ENCODE results near the gene TANGO2.

The TANGO2 gene

GRCh38 chr22:19988331-19988808 is 32.5 kb upstream of the TANGO2 start:
- Histone ChIP-seq H3K27ac (peak overlapping the region; percentile 97 to 98), H3K36me3 (no peaks in the 10 kb centered on the region), H3K27me3 (no peaks in the 10 kb centered on the region), H3K4me3 (no peak overlapping the region), H3K4me1 (peaks cover 8 to 95% (median 91%) of the 10 kb centered on the region in 4 donors), H3K9me3 (no peaks in the 10 kb centered on the region)
- intact Hi-C loops (cut with DNase I; ENCODE audit: low total_unique reads), result no loop called here
- DNase-seq, result peak in 1 of 2 donors; percentile 66
- no peak for TF ChIP-seq CTCF (IDR thresholded peaks at IDR 0.05)

DNA sequence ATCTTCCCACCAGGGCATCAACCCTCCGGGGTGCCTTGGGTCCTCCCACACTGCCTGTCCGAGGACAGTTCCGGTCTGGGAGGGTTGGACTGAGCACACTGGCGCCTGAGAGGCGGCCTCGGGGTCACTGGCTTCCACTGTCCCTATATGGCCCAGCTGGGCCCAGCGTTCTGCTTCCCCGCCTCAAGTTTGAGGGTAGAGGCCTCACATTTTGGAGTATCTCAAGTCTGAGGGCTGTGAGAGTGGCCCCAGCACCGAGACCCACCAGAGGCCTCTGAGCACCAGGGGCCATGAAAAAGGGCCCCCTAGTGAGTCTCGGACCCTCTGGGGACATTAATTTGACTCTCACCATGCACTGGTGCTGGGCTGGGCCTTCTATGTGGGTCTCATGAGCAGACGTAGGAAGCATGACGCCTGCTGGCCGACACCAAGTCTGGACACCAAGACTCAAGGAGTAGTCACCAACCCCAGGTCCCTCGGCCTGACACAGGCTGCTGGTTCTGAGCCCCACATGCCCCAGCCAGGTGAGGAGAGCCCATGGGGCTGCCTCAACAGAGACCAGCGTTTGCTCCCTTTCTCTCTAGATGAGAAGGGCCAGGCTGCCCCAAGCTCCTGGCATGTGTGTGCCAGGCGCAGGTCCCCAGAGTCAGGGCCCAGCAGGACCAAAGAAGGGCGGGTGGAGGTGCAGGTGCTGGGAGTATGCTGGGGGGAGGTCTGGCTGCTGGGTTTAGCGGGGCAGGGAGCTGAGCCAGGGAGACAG is 31.8 kb upstream of the TANGO2 start:
- H3K27me3 ChIP-seq, result no peaks in the 10 kb centered on the region
- no peaks in the 10 kb centered on the region for H3K36me3 ChIP-seq
- peaks cover 8 to 93% (median 91%) of the 10 kb centered on the region in 4 donors for H3K4me1 ChIP-seq
- intact Hi-C loops (cut with DNase I; ENCODE audit: low total_unique reads), result no loop called here
- peak overlapping the region; percentile 97 to 98 for H3K27ac ChIP-seq
- no peaks in the 10 kb centered on the region for H3K9me3 ChIP-seq
- H3K4me3 ChIP-seq, result no peak overlapping the region
- peak in 1 of 2 donors; percentile 72 for DNase-seq
- TF ChIP-seq CTCF (IDR thresholded peaks at IDR 0.05), result no peak

DNA sequence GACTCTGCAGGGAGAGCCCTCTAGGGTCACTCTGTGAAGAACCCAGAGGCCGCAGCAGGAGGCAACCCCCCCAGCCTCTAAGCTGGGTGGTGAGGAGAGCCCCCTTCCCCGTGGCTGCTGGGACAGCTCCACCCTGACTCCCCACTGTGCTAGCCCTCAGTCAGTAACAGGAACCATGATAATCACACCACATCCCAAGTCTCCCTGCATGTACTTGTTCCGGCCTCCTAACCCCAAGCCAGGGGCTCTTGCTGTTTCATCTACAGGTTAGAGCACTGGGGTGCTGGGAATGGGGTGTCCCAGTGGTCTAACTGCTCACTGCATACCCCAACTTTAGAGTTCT is 31.2 kb upstream of the TANGO2 start:
- H3K36me3 ChIP-seq, result no peaks in the 10 kb centered on the region
- H3K27me3 ChIP-seq, result no peaks in the 10 kb centered on the region
- H3K4me3 ChIP-seq, result no peak overlapping the region
- peak overlapping the region; percentile 97 to 98 for H3K27ac ChIP-seq
- DNase-seq, result peak in 1 of 2 donors; percentile 62
- peaks cover 8 to 89% (median 86%) of the 10 kb centered on the region in 4 donors for H3K4me1 ChIP-seq
- intact Hi-C loops (cut with DNase I; ENCODE audit: low total_unique reads), result no loop called here
- H3K9me3 ChIP-seq, result no peaks in the 10 kb centered on the region
- TF ChIP-seq CTCF (IDR thresholded peaks at IDR 0.05), result no peak

- no peak for TF ChIP-seq CTCF (IDR thresholded peaks at IDR 0.05)
- intact Hi-C loops (cut with DNase I; ENCODE audit: low total_unique reads), result no loop called here
- peak in 1 of 2 donors; percentile 53 for DNase-seq
- Histone ChIP-seq H3K36me3 (no peaks in the 10 kb centered on the region), H3K4me1 (peaks cover 8 to 89% (median 84%) of the 10 kb centered on the region in 4 donors), H3K9me3 (no peaks in the 10 kb centered on the region), H3K27me3 (no peaks in the 10 kb centered on the region), H3K4me3 (no peak overlapping the region), H3K27ac (peak overlapping the region; percentile 97 to 98)
Measured at GRCh38 chr22:19990188-19990587, 30.7 kb upstream of the TANGO2 start.

GRCh38 chr22:19990609-19991394 is 30.1 kb upstream of the TANGO2 start:
- Histone ChIP-seq H3K27me3 (no peaks in the 10 kb centered on the region), H3K9me3 (no peaks in the 10 kb centered on the region), H3K36me3 (no peaks in the 10 kb centered on the region), H3K4me1 (peaks cover 11 to 89% (median 82%) of the 10 kb centered on the region in 4 donors), H3K27ac (peak overlapping the region; percentile 97 to 98), H3K4me3 (no peak overlapping the region)
- DNase-seq, result peak in 1 of 2 donors; percentile 66
- intact Hi-C loops (cut with DNase I; ENCODE audit: low total_unique reads), result no loop called here
- TF ChIP-seq CTCF (IDR thresholded peaks at IDR 0.05), result no peak
